BJ (cell line): ENCODE measurements around the gene GALNT2. TPM values are rescaled to one million over a fixed set of nuclear protein-coding genes. Genes with fewer than 3 reads are reported as not detected.

Experiments used
- CTCF ChIA-PET: fragments of 350-600 bp; formaldehyde crosslinking; extraction: SDS; loops from one replicate; lab custom pipeline; 2021; ENCODE audit warnings: antibody characterized with exemption, inconsistent platforms; lab: Yijun Ruan, JAX
- POLR2A ChIA-PET: fragments of 300-600 bp; sonication (Branson Sonifier 250); formaldehyde crosslinking; extraction: SDS; loops from one replicate; lab custom pipeline; 2021; ENCODE audit warnings: antibody characterized with exemption; lab: Charles Lee
- DNase-seq: peaks from one replicate; pipeline ENCODE4 v3.0.0-alpha.2; 2011; ENCODE audit warnings: low read depth
- H3K27me3 ChIP-seq: 2 replicates; pipeline ENCODE4 v1.6.0; 2011; ENCODE audit warnings: low read length; ENCODE audit not compliant: control insufficient read depth, insufficient read depth
- H3K36me3 ChIP-seq: 2 replicates; pipeline ENCODE4 v1.5.1; 2011; ENCODE audit warnings: low read length; ENCODE audit not compliant: control insufficient read depth, insufficient read depth
- H3K4me3 ChIP-seq: 2 replicates; pipeline ENCODE4 v1.5.1; 2011; ENCODE audit warnings: low read depth, mild to moderate bottlenecking, control low read depth, low read length
- polyA plus RNA-seq: library from polyadenylated mRNA; depleted of rRNA; stranded (reverse); fragments of >200 nt; gene quantifications from 2 replicates; pipeline ENCODE4 v1.2.3, GENCODE V29; 2011
- TF ChIP-seq, protein P1 (sequence below): IDR thresholded peaks from 2 replicates; pipeline ENCODE4 v1.5.1; 2011; ENCODE audit warnings: low read depth, mild to moderate bottlenecking, control low read depth, inconsistent platforms, low read length, moderate library complexity; ENCODE audit not compliant: insufficient read depth

GALNT2 gene
- polyA plus RNA-seq, 1 experiment, result 90.9 TPM

GRCh38 chr1:230117694-230118093 is 50.7 kb downstream of the GALNT2 start:
- TF ChIP-seq, protein P1, sequence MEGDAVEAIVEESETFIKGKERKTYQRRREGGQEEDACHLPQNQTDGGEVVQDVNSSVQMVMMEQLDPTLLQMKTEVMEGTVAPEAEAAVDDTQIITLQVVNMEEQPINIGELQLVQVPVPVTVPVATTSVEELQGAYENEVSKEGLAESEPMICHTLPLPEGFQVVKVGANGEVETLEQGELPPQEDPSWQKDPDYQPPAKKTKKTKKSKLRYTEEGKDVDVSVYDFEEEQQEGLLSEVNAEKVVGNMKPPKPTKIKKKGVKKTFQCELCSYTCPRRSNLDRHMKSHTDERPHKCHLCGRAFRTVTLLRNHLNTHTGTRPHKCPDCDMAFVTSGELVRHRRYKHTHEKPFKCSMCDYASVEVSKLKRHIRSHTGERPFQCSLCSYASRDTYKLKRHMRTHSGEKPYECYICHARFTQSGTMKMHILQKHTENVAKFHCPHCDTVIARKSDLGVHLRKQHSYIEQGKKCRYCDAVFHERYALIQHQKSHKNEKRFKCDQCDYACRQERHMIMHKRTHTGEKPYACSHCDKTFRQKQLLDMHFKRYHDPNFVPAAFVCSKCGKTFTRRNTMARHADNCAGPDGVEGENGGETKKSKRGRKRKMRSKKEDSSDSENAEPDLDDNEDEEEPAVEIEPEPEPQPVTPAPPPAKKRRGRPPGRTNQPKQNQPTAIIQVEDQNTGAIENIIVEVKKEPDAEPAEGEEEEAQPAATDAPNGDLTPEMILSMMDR, result no peak
- POLR2A ChIA-PET, result no interaction called here
- no peak for DNase-seq
- Histone ChIP-seq H3K27me3 (no peaks in the 10 kb centered on the region), H3K4me3 (no peak overlapping the region), H3K36me3 (no peaks in the 10 kb centered on the region; the same call in 1 of the 2 replicates)
- CTCF ChIA-PET, result no interaction called here

DNA sequence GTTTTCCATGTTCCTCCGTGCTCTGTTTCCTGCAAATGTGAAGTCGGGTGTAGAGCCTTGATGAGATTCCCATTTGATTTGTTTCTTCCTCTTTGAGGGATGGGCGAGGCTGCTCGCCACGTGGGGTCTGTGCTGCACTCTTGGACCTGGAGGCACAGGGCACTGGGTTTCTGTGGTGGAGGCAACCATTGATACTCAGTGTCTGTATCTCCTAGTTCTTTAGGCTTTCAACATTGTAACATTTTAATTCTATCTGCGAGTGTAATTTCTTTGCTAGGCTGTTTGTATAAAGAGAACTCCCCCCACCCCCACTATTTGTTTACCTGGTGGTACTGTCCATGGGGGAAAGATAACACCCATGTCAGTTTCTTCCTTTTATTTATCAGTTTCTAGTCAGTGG is 52.3 kb downstream of the GALNT2 start:
- Histone ChIP-seq H3K27me3 (no peaks in the 10 kb centered on the region), H3K4me3 (no peak overlapping the region), H3K36me3 (no peaks in the 10 kb centered on the region; the same call in 1 of the 2 replicates)
- ChIA-PET CTCF (interaction anchor here (1.5 kb wide), 1 partner anchor 10 kb away, joined by 5 read pairs; no protein-coding TSS in a partner anchor), POLR2A (no interaction called here)
- no peak for DNase-seq
- TF ChIP-seq, protein P1, result no peak

GRCh38 chr1:230120289-230120920 is 53.4 kb downstream of the GALNT2 start:
- POLR2A ChIA-PET, result no interaction called here
- H3K27me3 ChIP-seq, result no peaks in the 10 kb centered on the region
- CTCF ChIA-PET, result interaction anchor here (0.7 to 1.5 kb wide), 2 partner anchors 9 to 16 kb away, joined by 3 to 5 read pairs; no protein-coding TSS in a partner anchor
- H3K4me3 ChIP-seq, result no peak overlapping the region
- DNase-seq, result no peak
- TF ChIP-seq, protein P1, result no peak
- H3K36me3 ChIP-seq, result no peaks in the 10 kb centered on the region; the same call in 1 of the 2 replicates

- no peak overlapping the region for H3K4me3 ChIP-seq
- no peaks in the 10 kb centered on the region for H3K27me3 ChIP-seq
- DNase-seq, result no peak
- POLR2A ChIA-PET, result no interaction called here
- TF ChIP-seq, protein P1, result peak; percentile 51; the same call in 1 of the 2 replicates
- H3K36me3 ChIP-seq, result no peaks in the 10 kb centered on the region; the same call in 1 of the 2 replicates
- CTCF ChIA-PET, result interaction anchor here (0.5 to 1.4 kb wide), 2 partner anchors 16 to 259 kb away, joined by 3 to 4 read pairs; no protein-coding TSS in a partner anchor
Observed at GRCh38 chr1:230120921-230121381, 53.9 kb downstream of the GALNT2 start.

GRCh38 chr1:230121950-230122349 is 54.9 kb downstream of the GALNT2 start:
- ChIA-PET CTCF (interaction anchor here (0.8 to 1.4 kb wide), 4 partner anchors 9 to 21 kb away, joined by 3 to 4 read pairs (median 4); no protein-coding TSS in a partner anchor), POLR2A (no interaction called here)
- TF ChIP-seq, protein P1, result no peak
- DNase-seq, result no peak
- Histone ChIP-seq H3K27me3 (no peaks in the 10 kb centered on the region), H3K4me3 (no peak overlapping the region), H3K36me3 (no peaks in the 10 kb centered on the region; the same call in 1 of the 2 replicates)
